Measurements from ENCODE around the gene PKP4.

PKP4 gene

DNA sequence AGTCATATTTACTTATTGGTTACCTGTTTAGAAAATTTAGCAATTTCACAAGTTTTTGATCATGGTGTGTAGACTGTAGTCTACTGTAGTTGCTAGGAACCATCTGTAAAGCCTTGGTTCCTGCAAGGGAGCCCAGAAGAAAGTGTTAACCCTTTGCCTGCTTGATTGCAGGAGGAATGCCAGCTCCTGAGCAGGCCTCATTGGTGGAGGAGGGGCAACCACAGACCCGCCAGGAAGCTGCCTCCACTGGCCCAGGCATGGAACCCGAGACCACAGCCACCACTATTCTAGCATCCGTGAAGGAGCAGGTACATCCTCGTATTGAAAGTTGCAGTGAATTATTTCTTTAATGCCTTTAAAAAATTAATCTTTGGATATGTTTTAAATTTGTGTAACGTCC is 76.3 kb downstream of the PKP4 start:
- Histone ChIP-seq H3K27me3 (ENCODE audit: insufficient read depth, low read depth) (no peaks in the 10 kb centered on the region), H4K20me1 (ENCODE audit: insufficient read depth) (no peaks in the 10 kb centered on the region), H3K9ac (no peak overlapping the region), H2AFZ (ENCODE audit: low read depth) (no peak overlapping the region), H3K36me3 (ENCODE audit: insufficient read depth) (no peaks in the 10 kb centered on the region), H3K4me2 (no peak overlapping the region), H3K4me1 (ENCODE audit: low read depth, poor library complexity, severe bottlenecking) (peaks cover under 1% of the 10 kb centered on the region), H3K4me3 (IDR thresholded peaks at IDR 0.05; ENCODE audit: insufficient read depth, low read depth, low read length) (no peak overlapping the region), H3K27ac (no peak overlapping the region), H3K79me2 (ENCODE audit: insufficient read depth, low read depth) (no peaks in the 10 kb centered on the region)
- TF ChIP-seq, protein P1, sequence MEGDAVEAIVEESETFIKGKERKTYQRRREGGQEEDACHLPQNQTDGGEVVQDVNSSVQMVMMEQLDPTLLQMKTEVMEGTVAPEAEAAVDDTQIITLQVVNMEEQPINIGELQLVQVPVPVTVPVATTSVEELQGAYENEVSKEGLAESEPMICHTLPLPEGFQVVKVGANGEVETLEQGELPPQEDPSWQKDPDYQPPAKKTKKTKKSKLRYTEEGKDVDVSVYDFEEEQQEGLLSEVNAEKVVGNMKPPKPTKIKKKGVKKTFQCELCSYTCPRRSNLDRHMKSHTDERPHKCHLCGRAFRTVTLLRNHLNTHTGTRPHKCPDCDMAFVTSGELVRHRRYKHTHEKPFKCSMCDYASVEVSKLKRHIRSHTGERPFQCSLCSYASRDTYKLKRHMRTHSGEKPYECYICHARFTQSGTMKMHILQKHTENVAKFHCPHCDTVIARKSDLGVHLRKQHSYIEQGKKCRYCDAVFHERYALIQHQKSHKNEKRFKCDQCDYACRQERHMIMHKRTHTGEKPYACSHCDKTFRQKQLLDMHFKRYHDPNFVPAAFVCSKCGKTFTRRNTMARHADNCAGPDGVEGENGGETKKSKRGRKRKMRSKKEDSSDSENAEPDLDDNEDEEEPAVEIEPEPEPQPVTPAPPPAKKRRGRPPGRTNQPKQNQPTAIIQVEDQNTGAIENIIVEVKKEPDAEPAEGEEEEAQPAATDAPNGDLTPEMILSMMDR (conservative IDR thresholded peaks at IDR 0.05; ENCODE audit: low read depth, low read length) = no peak

DNA sequence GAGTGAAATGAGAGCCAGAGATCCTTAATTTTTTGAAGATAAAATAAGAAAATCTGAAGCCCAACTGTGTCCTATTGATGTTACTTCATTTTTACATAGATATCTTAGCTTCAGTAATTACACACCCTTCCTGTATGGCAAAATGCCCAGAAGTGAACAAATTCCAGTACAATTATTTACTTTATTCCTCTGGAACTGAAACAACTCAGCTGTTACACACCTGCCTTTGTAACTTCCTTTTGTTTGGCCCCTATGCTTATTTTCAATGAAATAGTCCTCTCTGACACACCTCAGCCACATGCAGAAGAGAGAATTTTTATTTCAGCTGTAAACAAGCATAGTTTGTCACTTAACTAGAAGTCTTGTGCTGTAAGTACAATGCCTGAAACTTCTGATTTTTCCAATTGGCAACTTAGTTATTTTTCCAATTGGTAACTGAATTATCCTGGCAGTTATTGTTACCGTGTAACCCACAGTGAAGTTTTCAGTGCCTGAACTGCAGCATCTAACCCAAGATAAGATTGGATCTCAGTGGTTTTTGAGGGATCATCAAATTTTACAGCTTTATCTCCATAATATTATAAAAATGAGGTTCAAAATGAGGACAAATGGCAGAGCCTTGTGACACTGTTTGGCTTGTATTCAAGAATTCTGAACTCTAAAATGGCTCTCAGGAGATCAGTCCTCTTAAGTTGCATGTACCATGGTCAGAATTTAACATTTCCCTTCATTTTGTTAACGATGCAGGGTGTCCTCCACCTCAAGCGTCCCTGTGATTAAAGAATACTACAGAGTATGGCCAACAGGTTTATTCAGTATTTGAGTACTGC is 82.6 kb downstream of the PKP4 start:
- TF ChIP-seq, protein P1 (conservative IDR thresholded peaks at IDR 0.05; ENCODE audit: low read depth, low read length) = no peak
- no peaks in the 10 kb centered on the region for H3K27me3 ChIP-seq (ENCODE audit: insufficient read depth, low read depth)
- 0 out of 2 replicates have a peak, but pooled peaks cover 3% of the 10 kb centered on the region for H3K79me2 ChIP-seq (ENCODE audit: insufficient read depth, low read depth)
- H4K20me1 ChIP-seq (ENCODE audit: insufficient read depth) = no peaks in the 10 kb centered on the region
- no peak overlapping the region for H3K4me3 ChIP-seq (IDR thresholded peaks at IDR 0.05; ENCODE audit: insufficient read depth, low read depth, low read length)
- no peak overlapping the region for H3K4me2 ChIP-seq
- H2AFZ ChIP-seq (ENCODE audit: low read depth) = no peak overlapping the region
- H3K36me3 ChIP-seq (ENCODE audit: insufficient read depth) = no peaks in the 10 kb centered on the region
- H3K27ac ChIP-seq = no peak overlapping the region
- no peak overlapping the region for H3K9ac ChIP-seq
- peaks cover 12% of the 10 kb centered on the region for H3K4me1 ChIP-seq (ENCODE audit: low read depth, poor library complexity, severe bottlenecking)

DNA sequence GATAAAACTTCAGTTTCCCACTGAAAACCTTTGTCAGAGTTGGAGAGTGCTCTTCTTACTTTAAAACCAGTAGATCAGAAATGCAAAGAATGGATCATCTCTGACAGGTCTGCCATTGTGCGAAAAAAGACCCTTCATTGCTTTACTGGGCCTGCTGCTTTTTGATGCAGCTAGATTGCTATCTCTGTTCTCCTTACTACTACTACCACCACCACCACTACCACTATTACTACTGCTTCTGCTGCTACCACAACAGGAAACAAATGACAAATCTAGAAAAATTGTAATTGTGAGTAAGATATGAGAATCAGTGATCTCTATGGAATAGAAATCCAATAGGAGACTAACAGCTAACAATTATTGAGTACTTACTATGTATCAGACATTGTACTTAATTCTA is 85.8 kb downstream of the PKP4 start:
- H3K36me3 ChIP-seq (ENCODE audit: insufficient read depth) = no peaks in the 10 kb centered on the region
- H3K4me3 ChIP-seq (IDR thresholded peaks at IDR 0.05; ENCODE audit: insufficient read depth, low read depth, low read length) = no peak overlapping the region
- TF ChIP-seq, protein P1 (conservative IDR thresholded peaks at IDR 0.05; ENCODE audit: low read depth, low read length) = no peak

DNA sequence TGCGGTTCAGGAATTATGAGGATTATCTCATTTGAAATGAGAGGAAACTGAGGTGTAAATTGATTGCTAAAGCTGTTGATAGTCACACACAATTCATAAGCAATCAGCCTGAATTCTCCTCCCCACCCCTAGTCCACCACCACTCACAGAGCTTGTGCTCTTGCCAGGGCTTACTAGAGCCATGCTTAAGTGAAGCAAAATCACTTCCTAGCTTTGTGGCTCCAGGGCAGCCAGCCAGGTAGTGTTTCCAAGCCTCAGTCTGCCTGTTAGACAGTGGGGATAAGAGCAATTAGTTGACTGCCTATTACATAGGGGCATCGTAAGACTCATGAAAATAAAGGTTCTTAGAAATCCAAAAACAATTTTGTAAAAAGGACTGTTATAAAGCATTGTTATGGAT is 87.2 kb downstream of the PKP4 start:
- Histone ChIP-seq H4K20me1 (ENCODE audit: insufficient read depth) (no peaks in the 10 kb centered on the region), H3K27ac (no peak overlapping the region), H3K79me2 (ENCODE audit: insufficient read depth, low read depth) (0 out of 2 replicates have a peak, but pooled peaks cover 3% of the 10 kb centered on the region), H3K27me3 (ENCODE audit: insufficient read depth, low read depth) (no peaks in the 10 kb centered on the region), H3K36me3 (ENCODE audit: insufficient read depth) (no peaks in the 10 kb centered on the region), H3K4me3 (IDR thresholded peaks at IDR 0.05; ENCODE audit: insufficient read depth, low read depth, low read length) (no peak overlapping the region), H3K4me1 (ENCODE audit: low read depth, poor library complexity, severe bottlenecking) (peaks cover 22% of the 10 kb centered on the region), H3K4me2 (no peak overlapping the region), H2AFZ (ENCODE audit: low read depth) (no peak overlapping the region), H3K9ac (no peak overlapping the region)
- TF ChIP-seq, protein P1 (conservative IDR thresholded peaks at IDR 0.05; ENCODE audit: low read depth, low read length) = no peak

More for the DNA sequence above, 85.8 kb downstream of the PKP4 start:
- Histone ChIP-seq H2AFZ (ENCODE audit: low read depth) (no peak overlapping the region), H3K4me1 (ENCODE audit: low read depth, poor library complexity, severe bottlenecking) (peaks cover 30% of the 10 kb centered on the region), H4K20me1 (ENCODE audit: insufficient read depth) (no peaks in the 10 kb centered on the region), H3K27ac (no peak overlapping the region), H3K9ac (no peak overlapping the region), H3K4me2 (no peak overlapping the region), H3K27me3 (ENCODE audit: insufficient read depth, low read depth) (no peaks in the 10 kb centered on the region), H3K79me2 (ENCODE audit: insufficient read depth, low read depth) (0 out of 2 replicates have a peak, but pooled peaks cover 3% of the 10 kb centered on the region)
